HL-60 (cell line): ENCODE results near the gene LRRC49.

Experiments
- DNase-seq, 2 experiments: peaks; one replicate each; pipeline ENCODE4 v3.0.0-alpha.2; 2010 to 2020; ENCODE audit warnings: low read depth in 1 of 2, low spot score in 1 of 2
- H3K27ac ChIP-seq: fragments of 250-450 bp; sonication (Bioruptor Pico); replicated peaks from 2 replicates; pipeline ENCODE4 v1.5.1; 2020; ENCODE audit warnings: mild to moderate bottlenecking, moderate library complexity
- H3K27me3 ChIP-seq: fragments of 250-450 bp; sonication (Bioruptor Pico); 2 replicates; pipeline ENCODE4 v1.5.1; 2021; ENCODE audit warnings: mild to moderate bottlenecking, moderate library complexity; ENCODE audit not compliant: insufficient read depth, poor library complexity, severe bottlenecking
- H3K4me3 ChIP-seq: replicated peaks from 2 replicates; pipeline ENCODE4 v1.5.1; 2011; ENCODE audit warnings: mild to moderate bottlenecking, control low read depth, low read length; ENCODE audit not compliant: insufficient read depth
- GABPA ChIP-seq: IDR thresholded peaks from 2 replicates; pipeline ENCODE4 v1.6.1; 2012; ENCODE audit warnings: low read depth
- POLR2AphosphoS5 ChIP-seq: IDR thresholded peaks from 2 replicates; pipeline ENCODE4 v1.6.1; 2012; ENCODE audit warnings: low read depth
- SPI1 ChIP-seq: IDR thresholded peaks from 2 replicates; pipeline ENCODE4 v1.6.1; 2012; ENCODE audit warnings: low read depth, mild to moderate bottlenecking, borderline replicate concordance
- TF ChIP-seq, protein P1 (sequence below): IDR thresholded peaks from 2 replicates; pipeline ENCODE4 v1.6.1; 2012; ENCODE audit warnings: low read depth; ENCODE audit not compliant: insufficient replicate concordance
- TF ChIP-seq, protein P2 (sequence below): IDR thresholded peaks from one replicate; pipeline ENCODE4 v1.5.1; 2011; ENCODE audit warnings: low read length, control low read depth, inconsistent platforms; ENCODE audit not compliant: insufficient read depth

Gene LRRC49

DNA sequence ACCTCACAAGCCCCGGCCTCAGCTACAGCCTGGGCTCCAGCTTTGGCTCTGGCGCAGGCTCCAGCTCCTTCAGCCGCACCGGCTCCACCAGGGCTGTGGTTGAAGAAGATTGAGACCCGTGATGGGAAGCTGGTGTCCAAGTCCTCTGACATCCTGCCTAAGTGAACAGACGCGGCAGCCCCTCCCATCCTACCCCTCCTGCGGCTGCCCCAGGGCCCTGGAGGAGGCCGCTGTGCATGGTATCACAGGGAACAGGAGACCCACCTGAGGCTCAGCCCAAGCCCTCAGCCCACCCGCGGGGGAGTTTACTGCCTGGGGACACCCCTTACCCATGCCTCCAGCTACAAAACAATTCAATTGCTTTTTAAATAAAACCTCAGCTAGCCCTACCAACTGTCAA lies 32.6 kb upstream of the LRRC49 start:
- Histone ChIP-seq H3K27me3 (peaks cover 10% of the 10 kb centered on the region), H3K27ac (no peak overlapping the region), H3K4me3 (no peak overlapping the region)
- TF ChIP-seq POLR2AphosphoS5: no peak
- DNase-seq: no peak

DNA sequence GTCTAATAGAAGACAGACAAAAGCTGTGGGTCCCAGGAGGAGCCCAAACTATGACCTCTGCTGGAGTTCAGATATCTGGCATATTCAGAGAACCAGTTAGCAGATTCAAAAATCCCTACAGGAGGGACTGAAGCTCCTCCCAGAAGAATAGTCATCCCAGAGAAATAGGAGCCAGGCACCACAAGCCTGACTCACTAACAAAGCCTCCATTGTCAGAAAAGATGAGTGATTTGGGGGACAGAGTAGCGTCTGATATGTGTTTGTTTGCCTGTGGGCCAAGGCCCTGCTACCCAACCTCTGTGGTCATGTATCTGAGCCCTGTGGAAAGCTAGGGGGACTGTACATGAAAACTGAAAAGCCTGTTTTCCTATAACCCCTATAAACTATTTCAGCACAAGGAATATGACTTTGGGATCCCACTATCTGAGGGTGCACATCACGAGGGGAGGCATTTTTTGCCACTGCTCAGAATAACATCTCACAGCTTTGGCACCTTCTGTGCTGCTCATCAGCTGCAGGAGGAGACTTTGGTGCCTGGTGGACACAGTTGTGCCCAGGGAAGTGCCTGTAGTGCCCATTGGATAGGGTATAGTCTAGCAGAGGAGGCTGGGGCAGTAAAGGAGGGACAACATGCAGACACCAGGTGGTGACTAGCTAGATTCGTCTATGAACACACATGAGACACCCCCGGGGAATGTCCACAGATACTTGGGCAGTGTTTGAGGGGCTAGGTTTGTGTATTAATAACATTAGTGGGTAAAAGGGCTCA lies 29.0 kb upstream of the LRRC49 start:
- Histone ChIP-seq H3K27ac (no peak overlapping the region), H3K4me3 (no peak overlapping the region), H3K27me3 (no peaks in the 10 kb centered on the region)
- no peak for DNase-seq
- TF ChIP-seq SPI1 (no peak), POLR2AphosphoS5 (no peak), GABPA (no peak)
- TF ChIP-seq, protein P1, sequence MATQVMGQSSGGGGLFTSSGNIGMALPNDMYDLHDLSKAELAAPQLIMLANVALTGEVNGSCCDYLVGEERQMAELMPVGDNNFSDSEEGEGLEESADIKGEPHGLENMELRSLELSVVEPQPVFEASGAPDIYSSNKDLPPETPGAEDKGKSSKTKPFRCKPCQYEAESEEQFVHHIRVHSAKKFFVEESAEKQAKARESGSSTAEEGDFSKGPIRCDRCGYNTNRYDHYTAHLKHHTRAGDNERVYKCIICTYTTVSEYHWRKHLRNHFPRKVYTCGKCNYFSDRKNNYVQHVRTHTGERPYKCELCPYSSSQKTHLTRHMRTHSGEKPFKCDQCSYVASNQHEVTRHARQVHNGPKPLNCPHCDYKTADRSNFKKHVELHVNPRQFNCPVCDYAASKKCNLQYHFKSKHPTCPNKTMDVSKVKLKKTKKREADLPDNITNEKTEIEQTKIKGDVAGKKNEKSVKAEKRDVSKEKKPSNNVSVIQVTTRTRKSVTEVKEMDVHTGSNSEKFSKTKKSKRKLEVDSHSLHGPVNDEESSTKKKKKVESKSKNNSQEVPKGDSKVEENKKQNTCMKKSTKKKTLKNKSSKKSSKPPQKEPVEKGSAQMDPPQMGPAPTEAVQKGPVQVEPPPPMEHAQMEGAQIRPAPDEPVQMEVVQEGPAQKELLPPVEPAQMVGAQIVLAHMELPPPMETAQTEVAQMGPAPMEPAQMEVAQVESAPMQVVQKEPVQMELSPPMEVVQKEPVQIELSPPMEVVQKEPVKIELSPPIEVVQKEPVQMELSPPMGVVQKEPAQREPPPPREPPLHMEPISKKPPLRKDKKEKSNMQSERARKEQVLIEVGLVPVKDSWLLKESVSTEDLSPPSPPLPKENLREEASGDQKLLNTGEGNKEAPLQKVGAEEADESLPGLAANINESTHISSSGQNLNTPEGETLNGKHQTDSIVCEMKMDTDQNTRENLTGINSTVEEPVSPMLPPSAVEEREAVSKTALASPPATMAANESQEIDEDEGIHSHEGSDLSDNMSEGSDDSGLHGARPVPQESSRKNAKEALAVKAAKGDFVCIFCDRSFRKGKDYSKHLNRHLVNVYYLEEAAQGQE: no peak
- TF ChIP-seq, protein P2, sequence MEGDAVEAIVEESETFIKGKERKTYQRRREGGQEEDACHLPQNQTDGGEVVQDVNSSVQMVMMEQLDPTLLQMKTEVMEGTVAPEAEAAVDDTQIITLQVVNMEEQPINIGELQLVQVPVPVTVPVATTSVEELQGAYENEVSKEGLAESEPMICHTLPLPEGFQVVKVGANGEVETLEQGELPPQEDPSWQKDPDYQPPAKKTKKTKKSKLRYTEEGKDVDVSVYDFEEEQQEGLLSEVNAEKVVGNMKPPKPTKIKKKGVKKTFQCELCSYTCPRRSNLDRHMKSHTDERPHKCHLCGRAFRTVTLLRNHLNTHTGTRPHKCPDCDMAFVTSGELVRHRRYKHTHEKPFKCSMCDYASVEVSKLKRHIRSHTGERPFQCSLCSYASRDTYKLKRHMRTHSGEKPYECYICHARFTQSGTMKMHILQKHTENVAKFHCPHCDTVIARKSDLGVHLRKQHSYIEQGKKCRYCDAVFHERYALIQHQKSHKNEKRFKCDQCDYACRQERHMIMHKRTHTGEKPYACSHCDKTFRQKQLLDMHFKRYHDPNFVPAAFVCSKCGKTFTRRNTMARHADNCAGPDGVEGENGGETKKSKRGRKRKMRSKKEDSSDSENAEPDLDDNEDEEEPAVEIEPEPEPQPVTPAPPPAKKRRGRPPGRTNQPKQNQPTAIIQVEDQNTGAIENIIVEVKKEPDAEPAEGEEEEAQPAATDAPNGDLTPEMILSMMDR: no peak

DNA sequence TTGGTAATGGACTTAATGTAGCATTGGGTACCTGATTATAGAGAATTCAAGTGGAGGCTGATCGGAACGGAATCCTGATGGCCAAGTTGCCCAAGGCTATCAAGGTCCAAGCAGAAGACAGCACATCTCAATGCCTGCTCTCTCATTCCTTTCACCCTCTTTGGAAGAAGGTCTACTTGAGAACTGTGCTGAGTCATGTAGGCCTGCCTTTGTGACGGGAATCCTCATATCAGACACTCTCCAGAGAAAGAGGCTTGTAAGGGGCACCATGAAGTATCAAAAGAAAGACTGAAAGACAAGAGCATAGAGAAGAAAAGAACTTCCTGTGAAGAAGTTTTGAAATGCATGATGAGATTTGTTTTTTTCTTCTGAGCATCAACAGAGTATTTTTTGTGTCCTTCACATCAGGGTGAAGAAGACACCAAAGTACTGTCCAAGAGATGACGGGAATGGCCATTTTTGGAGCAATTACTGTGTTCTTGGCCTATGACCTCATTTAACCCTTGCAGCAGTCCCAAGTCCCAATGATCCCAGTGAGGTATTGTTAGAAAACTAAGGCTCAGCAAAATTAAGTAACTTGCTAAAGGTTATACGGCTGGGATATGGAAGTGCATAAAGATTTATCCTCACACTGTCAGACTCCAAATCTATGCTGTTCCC lies 25.5 kb upstream of the LRRC49 start:
- no peak overlapping the region for H3K27ac ChIP-seq
- no peak for TF ChIP-seq GABPA
- no peak for DNase-seq
- no peak overlapping the region for H3K4me3 ChIP-seq
- H3K27me3 ChIP-seq: no peaks in the 10 kb centered on the region

DNA sequence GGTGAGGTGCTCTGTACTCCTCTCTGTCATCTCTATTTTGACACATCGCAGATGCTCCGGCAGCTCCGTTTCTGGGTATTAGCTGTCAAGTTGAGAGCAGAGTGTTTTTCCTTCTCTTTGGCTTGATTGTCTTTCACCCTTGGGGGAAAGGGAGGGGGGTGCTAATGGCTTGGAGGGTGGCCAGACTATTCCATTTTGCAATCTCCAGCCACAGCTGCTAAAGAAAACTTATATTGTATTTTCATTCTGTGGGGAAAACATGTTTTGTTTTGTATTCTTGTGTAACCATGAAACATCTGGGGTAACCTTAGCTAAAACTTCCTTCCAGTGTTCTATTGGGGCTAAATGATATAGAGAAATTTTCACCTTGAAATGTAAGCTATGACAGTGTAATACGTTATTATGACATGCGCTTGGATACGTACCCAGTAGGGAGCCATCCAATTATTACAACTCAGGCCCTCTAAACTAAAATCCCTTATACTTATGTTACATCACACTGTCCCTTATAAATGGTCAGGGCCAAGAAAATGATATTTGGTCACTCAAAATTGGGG lies 24.6 kb upstream of the LRRC49 start:
- Histone ChIP-seq H3K4me3 (no peak overlapping the region), H3K27ac (no peak overlapping the region)
- no peak for DNase-seq

More for the DNA sequence above, 24.6 kb upstream of the LRRC49 start:
- no peaks in the 10 kb centered on the region for H3K27me3 ChIP-seq
- TF ChIP-seq SPI1 (no peak), POLR2AphosphoS5 (no peak), GABPA (no peak)
- TF ChIP-seq, protein P2: no peak
- TF ChIP-seq, protein P1: no peak
